WERI-Rb-1 (cell line): ENCODE data around the gene CAMKMT.

Source experiments
- DNase-seq: peaks from one replicate; pipeline ENCODE4 v3.0.0-alpha.2; 2020
- H3K27ac ChIP-seq: fragments of 250-450 bp; sonication (Bioruptor Pico); 2 replicates; pipeline ENCODE4 v1.5.1; 2020; ENCODE audit warnings: mild to moderate bottlenecking, moderate library complexity
- H3K27me3 ChIP-seq: fragments of 250-450 bp; sonication (Bioruptor Pico); 2 replicates; pipeline ENCODE4 v1.5.1; 2021; ENCODE audit warnings: mild to moderate bottlenecking, low read depth, moderate library complexity; ENCODE audit not compliant: insufficient read depth, severe bottlenecking
- H3K36me3 ChIP-seq: fragments of 250-450 bp; sonication (Bioruptor Pico); 2 replicates; pipeline ENCODE4 v1.5.1; 2020; ENCODE audit warnings: mild to moderate bottlenecking, moderate library complexity
- H3K4me3 ChIP-seq: 2 replicates; pipeline ENCODE4 v1.5.1; 2011; ENCODE audit warnings: low read depth, mild to moderate bottlenecking, control low read depth, low read length
- H3K9me3 ChIP-seq: fragments of 250-450 bp; sonication (Bioruptor Pico); 2 replicates; pipeline ENCODE4 v1.5.1; 2021; ENCODE audit warnings: mild to moderate bottlenecking, moderate library complexity; ENCODE audit not compliant: severe bottlenecking
- TF ChIP-seq, protein P1 (sequence below): IDR thresholded peaks from 2 replicates; pipeline ENCODE4 v1.5.1; 2011; ENCODE audit warnings: low read depth, mild to moderate bottlenecking, control low read depth, inconsistent platforms, low read length

Gene CAMKMT

DNA sequence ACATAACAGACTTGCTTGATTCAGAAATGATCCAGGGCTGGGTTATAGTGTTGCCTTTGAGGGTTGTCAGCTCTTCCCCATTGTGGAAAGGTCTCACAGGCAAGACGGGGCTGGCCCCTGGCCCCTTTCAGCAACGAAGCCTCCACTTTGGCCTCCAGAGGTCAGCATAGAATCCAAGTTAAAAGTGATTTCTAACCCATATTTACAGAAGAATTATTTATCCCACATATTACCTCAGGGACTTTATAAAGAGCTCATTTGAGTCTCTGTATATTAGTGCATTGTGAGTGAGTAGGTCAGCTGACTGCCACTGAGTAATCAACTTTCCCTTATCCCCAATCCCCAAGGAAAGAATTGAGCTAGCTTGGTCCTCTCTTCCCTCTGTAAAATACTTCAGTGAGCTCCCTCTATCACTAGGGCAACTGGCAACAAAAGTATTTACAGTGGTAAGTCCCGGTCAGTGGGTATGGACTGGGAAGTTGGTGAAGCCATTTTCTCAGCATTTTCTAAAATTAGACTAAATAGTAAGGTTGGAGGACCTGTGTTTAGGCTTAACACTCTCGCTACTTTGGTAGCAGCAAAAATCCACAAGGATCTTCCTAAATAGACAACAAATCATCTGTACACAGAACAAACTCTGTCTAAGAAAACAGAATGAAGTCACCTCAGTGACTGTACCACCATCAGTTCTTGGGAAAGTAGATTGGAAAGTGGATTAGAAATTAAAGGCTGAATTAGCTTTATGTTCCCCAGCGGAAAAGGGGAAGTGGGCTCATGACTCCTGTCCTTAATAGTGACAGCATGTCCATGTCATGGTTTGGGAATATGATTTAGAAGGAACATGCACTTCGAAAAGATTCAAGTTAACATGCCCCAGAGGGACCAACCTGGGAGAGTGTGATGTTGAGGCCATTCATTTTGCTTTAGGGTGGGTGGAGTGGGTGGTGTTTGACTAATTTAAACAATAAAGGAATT, 408.8 kb downstream of the CAMKMT start:
- Histone ChIP-seq H3K4me3 (0 out of 2 replicates have a peak overlapping the region, but pooled peaks have one; percentile 12), H3K27me3 (no peaks in the 10 kb centered on the region), H3K9me3 (no peaks in the 10 kb centered on the region), H3K36me3 (no peaks in the 10 kb centered on the region), H3K27ac (peak overlapping the region; percentile 92)
- TF ChIP-seq, protein P1, sequence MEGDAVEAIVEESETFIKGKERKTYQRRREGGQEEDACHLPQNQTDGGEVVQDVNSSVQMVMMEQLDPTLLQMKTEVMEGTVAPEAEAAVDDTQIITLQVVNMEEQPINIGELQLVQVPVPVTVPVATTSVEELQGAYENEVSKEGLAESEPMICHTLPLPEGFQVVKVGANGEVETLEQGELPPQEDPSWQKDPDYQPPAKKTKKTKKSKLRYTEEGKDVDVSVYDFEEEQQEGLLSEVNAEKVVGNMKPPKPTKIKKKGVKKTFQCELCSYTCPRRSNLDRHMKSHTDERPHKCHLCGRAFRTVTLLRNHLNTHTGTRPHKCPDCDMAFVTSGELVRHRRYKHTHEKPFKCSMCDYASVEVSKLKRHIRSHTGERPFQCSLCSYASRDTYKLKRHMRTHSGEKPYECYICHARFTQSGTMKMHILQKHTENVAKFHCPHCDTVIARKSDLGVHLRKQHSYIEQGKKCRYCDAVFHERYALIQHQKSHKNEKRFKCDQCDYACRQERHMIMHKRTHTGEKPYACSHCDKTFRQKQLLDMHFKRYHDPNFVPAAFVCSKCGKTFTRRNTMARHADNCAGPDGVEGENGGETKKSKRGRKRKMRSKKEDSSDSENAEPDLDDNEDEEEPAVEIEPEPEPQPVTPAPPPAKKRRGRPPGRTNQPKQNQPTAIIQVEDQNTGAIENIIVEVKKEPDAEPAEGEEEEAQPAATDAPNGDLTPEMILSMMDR: peak; percentile 48; the same call in 1 of the 2 replicates
- DNase-seq: peak; percentile 81

DNA sequence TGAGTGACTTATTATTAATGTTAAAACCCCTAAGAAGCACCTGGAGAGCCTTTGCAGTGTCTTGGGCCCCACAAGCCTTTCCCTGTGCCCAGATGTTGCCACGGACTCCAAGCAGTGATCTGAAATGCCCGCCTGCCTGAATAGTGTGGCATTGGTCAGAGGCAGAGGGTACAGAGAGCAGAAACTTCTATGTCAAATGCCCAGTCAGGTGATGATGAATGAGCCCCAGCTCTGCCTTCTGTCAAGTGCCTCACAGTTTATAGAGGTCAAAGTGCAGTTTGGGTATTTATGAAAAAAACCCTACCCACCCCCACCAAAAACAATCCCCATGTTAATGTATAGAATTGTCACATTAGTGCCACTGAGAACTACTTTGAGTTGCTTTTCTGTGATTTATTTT, 409.8 kb downstream of the CAMKMT start:
- Histone ChIP-seq H3K36me3 (no peaks in the 10 kb centered on the region), H3K27me3 (no peaks in the 10 kb centered on the region), H3K9me3 (no peaks in the 10 kb centered on the region), H3K27ac (peak overlapping the region; percentile 92), H3K4me3 (no peak overlapping the region)
- no peak for DNase-seq
- TF ChIP-seq, protein P1: no peak

DNA sequence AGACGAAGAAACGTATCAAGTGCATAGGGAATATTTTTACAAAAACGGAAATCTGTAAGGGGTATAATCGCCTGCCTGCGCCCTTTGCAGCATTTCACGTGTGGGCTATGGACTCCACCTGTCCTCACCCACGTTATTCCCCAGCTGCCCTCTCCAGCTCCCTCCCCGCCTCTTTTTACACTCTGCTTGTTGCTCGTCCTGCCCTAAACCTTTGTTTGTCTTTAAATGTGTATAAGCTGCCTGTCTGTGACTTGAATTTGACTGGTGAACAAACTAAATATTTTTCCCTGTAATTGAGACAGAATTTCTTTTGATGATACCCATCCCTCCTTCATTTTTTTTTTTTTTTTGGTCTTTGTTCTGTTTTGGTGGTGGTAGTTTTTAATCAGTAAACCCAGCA, 410.4 kb downstream of the CAMKMT start:
- Histone ChIP-seq H3K4me3 (no peak overlapping the region), H3K27ac (peak overlapping the region; percentile 92), H3K36me3 (no peaks in the 10 kb centered on the region), H3K27me3 (no peaks in the 10 kb centered on the region), H3K9me3 (no peaks in the 10 kb centered on the region)
- TF ChIP-seq, protein P1: no peak
- peak; percentile 57 for DNase-seq

DNA sequence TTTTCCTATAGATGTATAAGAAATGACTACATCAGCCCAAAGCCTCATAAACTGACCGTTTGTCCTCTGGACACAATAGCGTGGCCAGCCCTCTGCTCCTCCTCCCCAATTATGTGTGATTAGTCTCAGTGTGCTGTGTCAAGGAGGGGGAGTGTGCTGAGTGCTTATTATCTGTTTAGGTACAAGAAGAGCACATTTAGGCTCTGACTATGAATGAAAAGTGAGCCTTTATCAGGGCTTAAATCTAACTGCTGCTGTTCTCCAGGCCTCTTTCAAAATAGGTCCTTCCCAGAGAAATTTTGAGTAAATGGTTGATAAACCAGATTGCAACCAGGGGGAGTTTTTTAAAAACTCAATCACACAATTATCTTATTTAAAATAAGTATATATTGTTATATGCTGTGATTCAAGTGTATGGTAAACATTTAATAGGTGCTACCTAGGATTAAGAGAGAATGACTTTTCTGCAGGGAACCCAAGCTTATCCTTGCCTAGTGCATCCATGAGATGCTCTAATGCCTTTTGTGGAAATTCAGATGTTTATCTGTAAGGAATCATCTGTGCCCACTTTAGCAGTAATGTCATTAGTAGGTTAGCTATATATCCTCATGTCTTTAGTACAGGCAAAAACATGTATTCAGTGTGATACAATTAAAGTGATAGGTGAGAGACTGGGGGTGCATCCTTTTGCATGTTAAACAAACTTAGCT, 411.1 kb downstream of the CAMKMT start:
- Histone ChIP-seq H3K9me3 (no peaks in the 10 kb centered on the region), H3K27me3 (no peaks in the 10 kb centered on the region), H3K36me3 (no peaks in the 10 kb centered on the region), H3K27ac (peak overlapping the region; percentile 92), H3K4me3 (no peak overlapping the region)
- peak; percentile 84 for DNase-seq
- TF ChIP-seq, protein P1: no peak

DNA sequence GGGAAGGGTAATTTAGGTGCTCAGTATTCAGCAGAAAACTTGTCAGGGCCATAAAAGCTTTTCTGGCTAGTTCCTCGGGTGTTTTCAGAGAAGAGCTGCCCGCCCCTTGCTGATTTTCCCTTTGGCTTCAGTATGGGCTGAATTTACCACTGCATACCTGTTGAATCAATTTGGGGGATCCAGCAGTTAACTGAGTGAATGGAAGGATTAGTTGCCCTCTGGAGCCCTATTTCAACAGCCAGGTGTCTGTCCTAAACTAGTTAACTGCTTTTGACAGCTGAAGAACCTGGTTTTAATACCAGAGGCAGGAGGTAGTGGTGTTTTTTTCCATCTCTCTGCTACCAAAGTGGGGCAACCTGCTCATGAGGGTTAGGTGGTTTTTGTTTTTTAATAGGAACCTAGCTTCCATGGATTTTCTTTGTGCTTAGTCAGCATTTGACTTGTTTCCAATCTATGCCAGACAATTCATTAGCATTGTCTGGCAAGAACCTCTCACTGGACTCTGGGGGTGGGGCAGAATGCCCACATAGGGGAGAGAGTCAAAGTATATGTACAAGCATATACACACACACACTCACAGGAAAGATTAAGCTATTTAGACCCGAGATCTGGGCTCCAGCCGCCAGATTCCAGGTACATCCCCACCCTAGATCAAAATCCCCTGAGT, 413.2 kb downstream of the CAMKMT start:
- DNase-seq: peak; percentile 64
- no peaks in the 10 kb centered on the region for H3K27me3 ChIP-seq
- TF ChIP-seq, protein P1: no peak

More for the DNA sequence above, 413.2 kb downstream of the CAMKMT start:
- peak overlapping the region; percentile 92 for H3K27ac ChIP-seq
- H3K9me3 ChIP-seq: no peaks in the 10 kb centered on the region
- no peaks in the 10 kb centered on the region for H3K36me3 ChIP-seq
- no peak overlapping the region for H3K4me3 ChIP-seq
